DMS53 treated with DMSO at 0.1 percent for 48 hours (cell line): ENCODE measurements around the gene NINJ2.
"Not testable (repeated sequence)": the region's sequence is repeated elsewhere in the genome, so short reads cannot be mapped to it uniquely, and the experiment has no call there.

Experiments used
- DNase-seq: peaks from one replicate; lab custom pipeline; 2025; ENCODE audit not compliant: unreplicated experiment; lab: John Stamatoyannopoulos, UW

Gene NINJ2

DNA sequence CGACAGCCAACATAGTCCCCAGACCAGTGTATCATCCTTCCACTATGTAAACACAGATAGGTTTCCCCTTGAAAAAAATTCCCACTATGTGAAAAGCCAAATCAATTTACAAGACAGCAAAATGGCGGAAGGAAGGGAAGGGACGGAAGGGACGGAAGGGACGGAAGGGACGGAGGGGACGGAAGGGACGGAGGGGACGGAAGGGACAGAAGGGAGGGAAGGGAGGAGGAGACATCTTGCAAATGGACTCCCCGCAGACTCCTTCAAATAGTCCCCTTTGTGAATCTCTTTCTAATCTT lies 75.3 kb downstream of the NINJ2 start:
- DNase-seq = no peak

DNA sequence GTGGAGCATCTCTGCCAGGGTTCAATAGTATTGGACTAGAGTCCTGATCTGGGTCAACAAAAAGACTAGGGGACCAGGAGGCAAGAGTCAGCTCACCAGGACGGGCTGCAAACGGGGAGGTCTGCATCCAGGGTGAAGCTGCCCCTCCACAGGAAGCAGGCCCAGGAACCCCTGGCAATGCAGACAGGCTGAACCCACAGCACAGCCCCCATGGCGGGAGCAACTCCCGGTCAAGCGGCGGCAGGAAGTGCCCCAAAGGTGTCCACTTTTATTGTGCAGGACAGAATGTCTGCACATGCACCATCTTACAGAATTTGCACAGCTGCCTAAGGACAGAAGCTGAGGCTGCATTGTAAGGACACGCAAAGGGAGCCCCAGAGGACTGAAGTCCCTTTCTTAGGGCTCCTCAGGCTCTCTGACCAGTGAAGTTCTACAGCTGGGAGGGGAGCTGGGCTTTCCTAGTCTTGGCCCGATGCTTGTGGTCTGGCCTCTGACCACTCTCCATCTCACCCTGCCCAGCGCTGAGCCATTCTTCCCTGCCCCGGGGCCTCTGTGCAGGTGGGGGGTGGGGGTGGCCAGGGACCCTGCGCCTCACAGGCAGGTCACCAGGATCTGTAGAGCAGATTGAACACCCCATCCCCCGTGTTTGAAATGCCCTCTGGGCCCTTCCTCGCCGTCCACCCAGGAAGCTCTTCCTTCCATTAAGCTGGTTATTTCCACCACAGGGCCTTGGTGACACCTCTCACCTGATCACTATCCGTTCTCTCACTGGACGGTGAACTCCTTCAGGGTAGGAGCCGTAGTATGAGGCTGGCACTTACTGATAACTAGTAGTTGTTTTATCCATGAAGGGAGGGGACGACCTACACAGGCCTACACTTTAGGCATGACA lies 75.9 kb downstream of the NINJ2 start:
- DNase-seq = no peak

DNA sequence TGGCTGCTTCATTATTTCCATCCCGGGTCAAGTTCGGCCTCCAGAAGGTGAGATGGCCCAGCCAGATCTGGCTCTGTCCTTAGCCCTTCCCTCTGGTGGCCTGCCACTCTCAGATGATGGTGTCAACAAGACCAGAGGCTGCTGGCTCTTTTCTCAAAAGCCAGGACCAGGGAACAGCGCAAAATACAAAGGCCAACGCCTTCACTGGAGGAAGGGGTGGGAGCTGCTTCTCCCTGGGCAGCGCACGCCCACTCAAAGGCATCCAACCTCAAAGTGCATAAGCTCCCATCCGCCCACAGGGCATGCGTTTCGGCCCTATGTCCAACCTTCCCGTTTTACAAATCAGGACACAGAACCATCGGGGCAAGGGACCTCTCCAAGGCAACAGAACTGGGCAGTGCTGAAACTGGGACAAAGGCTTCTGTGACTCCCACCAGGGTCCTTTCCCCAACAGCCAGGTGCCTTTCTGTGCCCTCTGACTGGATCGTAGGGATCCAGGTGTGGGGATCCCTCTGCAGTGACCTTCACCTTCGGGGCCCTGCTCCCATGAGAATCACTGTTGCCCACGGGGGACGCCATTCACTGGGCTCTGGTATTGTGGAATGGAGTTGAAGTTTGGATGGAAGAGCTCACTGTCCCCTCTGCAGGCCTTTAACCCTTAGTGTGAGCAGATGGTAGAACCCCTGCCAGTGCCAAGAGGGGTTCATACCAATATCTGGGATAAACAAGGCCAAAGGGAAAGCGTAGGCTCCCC lies 76.8 kb downstream of the NINJ2 start:
- DNase-seq = no peak

DNA sequence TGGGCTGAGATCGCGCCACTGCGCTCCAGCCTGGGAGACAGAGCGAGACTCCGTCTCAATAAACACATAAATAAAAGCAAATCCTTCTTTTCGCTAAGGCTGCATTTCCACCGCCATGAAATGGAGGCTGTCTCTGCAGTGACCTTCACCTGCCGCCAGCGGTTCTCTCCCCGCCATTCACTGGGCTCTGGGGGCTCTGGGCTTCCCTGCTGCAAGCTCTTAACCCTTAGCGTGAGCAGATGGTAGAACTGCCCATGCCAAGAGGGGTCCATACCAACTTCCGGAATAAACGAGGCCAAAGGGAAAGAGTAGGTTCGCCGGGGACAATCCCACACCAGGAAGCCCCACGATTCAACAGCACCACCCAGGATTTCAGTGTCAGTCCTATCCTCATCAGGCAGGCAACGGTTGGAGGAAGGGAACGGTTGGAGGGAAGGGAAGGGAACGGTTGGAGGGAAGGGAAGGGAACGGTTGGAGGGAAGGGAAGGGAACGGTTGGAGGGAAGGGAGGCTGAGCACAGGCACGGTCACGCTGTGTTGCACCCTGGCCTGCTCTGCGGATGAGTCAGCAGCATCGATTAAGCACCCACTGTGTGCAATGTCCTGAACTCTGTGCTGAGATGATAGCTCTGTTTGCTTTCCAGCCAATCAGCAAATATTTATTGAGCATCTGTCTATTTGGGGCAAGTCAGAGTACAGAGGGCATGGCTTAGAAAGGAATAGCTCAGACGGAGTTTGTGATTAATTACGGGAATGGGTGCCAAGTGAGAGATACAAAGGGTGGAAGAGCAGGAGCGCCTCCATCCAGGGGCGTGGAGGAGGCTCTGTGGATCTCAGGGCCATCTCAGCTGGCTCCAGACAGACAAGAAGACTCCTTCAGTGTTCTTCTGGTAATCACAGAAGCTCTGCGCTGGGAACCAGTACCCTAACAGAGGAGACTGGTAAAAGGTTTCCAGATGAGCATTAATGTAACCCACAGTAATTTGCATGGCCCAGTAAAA lies 77.9 kb downstream of the NINJ2 start:
- no peak for DNase-seq

DNA sequence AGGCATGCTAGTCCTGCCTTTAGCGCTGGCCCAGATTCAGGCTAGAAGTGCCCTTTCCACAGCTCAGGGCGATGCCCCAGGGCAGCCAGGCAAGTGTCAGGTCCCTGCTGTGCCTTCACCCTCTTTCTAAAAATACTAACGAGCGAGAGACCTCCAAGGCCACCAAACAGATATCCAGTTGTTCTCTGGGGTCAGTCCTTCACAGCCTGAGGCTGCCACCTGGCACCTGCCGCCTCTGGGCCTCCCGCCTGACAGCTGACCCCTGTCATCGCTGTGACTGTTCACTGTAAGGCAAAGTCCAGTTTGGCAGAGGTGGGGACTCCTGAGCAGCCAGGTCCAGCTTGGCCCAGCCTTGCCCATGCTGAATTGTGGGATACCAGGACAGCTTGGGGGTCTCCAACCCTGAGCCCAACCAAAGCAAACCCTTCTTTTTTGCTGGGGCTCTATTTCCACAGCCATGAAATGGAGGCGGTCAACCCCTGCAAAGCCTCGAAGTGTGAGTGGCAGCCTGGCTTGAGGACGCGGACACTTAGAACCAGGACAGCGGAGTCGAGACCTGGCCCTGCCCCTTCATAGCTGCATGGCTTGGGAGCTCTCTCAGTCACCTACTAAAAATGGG lies 79.9 kb downstream of the NINJ2 start:
- DNase-seq = no peak

DNA sequence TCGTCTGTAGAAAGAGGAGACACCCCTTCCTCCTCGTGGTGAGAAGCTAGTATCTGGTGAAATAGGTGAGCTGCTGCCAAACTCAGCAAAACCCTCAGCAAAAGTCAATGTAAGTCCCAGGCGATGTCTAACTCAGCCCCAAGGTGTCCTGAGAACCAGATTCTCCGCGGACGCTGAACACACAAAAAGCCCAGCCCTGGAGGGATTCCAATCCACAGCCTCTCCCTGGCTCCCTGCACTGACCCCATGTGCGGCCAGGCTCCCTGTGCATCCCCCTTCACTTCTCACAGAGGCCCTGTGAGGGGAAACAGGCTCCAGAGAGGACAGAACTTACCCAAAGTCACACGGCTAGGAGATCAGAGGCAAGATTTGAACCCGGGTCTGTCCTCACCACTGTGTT lies 81.5 kb downstream of the NINJ2 start:
- DNase-seq = no peak

DNA sequence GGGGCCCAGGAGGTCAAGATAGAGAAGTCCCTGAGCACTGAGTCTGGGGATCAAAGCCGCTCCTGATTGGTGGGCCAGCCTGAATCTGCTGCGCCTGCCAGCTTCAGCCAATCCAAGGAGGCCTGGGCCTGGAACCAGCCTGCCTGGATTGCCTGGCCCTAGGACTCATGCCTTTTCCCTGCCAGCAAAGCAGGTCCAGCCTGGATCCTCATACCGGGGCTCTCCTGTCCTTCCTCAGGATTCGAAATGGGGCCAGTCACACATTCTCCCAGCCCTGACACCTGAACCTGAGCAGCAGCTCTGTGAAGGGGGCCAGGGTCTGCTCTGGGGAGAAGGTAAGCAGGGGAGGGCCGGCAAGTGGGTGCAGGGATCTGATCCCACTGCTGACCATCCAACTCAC lies 81.9 kb downstream of the NINJ2 start:
- DNase-seq = no peak

DNA sequence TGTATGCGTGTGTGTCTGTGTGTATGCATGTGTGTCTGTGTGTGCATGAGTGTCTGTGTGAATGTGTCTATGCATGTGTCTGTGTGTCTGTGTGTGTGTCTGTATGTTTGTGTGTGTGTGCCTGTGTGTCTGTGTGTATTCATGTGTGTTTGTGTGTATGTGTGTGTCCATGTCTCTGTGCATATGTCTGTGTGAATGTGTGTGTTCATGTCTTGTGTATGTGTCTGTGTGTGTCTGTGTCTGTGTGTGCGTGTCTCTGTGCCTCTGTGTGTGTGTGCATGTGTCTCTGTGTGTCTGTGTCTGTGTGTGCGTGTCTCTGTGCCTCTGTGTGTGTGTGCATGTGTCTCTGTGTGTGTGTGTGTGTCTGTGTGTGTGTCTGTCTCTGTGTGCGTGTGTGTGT lies 82.4 kb downstream of the NINJ2 start:
- no peak for DNase-seq

DNA sequence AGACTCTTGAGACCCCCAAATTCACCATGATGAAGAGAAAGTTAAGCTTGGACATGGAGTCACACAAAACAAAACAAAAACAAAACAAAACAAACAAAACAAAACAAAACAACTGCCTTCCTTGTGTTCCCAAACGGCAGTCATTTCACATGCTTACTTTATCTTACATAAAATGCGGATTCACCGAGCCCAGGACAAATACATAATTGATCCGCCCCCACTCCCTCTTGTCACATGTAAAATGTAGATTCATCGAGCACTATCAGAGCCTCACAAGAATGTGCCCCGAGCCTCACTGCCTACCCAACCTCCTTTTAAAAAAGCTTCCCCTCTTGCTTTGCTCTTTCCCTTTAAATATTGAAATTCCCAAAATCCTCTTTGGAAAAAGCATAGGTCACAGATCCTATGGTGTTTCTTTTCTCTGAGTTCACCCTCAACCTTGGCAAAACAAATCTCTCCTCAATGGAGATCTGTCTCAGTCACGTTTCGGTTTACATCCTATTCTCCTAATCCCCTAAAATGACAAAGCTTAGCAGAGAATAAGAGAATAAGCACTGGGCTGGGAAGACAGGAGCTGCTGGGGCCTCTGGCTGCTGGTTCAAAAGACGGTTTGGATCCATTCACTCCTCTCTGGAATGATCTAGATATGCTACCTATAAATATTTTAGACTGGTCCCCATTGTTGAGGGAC lies 83.7 kb downstream of the NINJ2 start:
- no peak for DNase-seq

DNA sequence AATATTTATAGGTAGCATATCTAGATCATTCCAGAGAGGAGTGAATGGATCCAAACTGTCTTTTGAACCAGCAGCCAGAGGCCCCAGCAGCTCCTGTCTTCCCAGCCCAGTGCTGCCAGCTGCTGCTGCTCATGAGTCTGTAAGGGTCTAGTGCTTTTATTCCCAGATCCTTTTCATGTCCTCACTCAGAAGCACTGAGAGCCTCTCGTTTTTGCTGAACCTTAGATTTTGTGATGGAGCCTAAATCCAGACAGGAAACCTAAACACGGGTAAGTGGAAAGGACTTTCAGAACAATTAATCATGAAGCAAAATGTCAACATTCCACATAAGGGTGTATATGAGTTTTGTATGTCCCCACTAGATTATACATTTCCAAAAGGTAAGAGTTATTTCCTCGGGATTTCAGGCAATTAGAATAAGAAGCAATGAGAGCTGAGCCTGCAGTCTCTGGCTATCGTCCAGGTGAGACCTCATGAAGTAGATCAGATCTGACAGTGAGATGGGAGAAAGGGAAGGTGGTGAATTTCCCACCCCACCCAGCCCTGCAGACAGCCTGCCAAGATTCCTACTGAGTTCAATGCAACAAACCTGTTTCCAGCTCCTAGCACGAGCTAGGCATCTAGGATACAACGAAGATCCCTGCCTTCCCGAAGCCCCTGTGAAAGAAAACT lies 84.4 kb downstream of the NINJ2 start:
- no peak for DNase-seq

DNA sequence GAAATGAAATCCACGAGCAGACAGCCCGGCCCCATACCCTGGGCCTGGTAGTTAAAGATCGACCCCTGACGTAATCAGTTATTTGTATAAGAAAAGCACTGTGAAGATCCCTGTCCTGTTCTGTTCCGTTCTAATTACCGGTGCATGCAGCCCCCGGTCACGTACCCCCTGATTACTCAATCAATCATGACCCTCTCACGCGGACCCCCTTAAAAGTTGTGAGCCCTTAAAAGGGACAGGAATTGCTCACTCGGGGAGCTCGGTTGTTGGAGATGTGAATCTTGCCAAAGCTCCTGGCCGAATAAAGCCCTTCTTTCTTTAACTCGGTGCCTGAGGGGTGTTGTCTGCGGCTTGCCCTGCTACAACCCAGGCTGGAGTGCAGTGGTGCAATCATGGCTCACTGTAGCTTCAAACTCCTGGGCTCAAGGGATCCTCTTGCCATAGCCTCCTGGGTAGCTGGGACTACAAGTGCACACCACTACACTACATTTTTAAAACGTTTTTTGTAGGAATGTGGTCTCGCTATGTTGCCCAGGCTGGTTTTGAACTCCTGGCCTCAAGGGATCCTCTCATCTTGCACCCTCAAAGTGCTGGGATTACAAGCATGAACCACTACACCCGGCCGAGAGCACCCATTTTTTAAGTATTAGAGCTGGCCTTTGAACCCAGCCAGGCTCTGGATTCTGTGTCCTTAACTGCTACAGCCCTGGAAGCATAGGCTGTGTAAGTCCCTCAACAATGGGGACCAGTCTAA lies 85.1 kb downstream of the NINJ2 start:
- DNase-seq = not testable (repeated sequence)

DNA sequence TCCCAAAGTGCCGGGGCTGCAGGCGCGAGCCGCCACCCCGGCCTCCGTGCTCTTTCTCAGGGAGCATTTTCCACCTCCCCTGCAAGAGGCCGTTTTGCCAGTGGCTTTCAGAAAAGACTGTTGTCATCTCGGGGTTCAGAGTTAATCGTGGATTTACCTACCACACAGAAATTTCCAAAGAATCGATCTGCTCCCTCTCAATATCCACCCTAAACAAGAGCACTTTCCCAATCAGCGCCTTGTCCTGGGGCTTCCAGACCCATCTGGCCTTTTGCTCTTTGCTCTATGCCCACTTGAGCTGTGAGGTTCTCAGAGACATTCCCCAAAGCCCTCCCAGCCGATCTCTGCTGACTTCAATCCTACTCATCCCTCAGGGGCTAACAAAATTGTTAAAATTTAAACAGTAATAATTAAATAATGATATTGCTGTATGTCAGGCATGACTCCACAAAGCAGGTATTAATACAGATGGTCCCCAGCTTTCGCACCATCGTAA lies 86.6 kb downstream of the NINJ2 start:
- no peak for DNase-seq

DNA sequence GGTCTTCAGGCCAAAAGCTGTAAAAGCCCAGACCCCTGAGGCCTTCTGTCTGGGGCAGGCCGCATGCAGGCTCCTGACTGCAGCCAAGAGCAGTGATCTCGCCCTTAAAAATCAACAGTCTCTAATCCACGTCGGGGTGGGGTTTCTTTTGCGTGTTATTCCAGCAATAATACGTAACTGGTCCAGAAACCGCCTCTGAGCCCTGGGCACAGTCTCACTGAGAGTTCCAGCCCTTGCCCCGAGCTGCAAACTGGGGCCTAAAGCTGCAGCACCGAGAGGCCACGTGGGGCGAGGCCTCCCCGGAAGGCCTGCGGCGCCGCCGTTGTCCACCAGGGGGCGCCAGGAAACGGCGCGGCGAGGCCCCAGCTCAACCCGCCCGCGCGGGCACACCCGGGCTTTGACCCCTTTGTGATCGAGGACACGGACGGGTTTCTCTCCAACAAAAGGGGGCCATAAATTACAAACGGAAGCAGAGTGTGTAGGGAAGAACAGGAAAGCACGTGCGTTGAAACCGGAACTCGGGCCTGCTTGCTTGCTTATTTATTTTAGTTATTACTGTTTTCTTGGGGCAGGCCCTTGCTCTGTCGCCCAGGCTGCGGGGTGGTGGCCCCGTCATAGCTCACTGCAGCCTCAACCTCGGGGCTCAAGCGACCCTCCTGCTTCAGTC lies 87.2 kb downstream of the NINJ2 start:
- DNase-seq = peak; percentile 88

DNA sequence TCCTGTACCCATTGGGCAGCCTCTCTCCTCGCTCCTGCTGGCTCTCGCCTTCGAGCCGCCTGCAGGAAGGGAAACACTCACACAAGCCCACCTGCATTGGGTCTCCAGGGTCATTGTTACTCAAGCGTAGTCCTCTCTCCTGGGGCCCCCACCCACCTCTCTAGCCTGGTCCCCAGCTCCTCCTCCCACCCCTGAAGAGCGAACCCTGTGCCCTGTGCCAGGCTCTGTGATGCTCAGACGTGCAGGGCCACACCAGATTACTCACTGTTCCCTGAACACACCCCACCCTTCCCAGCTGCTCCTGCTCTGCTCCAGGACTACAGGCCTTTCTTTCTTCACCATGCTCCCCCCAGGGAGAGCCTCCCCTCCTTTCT lies 88.1 kb downstream of the NINJ2 start:
- no peak for DNase-seq

DNA sequence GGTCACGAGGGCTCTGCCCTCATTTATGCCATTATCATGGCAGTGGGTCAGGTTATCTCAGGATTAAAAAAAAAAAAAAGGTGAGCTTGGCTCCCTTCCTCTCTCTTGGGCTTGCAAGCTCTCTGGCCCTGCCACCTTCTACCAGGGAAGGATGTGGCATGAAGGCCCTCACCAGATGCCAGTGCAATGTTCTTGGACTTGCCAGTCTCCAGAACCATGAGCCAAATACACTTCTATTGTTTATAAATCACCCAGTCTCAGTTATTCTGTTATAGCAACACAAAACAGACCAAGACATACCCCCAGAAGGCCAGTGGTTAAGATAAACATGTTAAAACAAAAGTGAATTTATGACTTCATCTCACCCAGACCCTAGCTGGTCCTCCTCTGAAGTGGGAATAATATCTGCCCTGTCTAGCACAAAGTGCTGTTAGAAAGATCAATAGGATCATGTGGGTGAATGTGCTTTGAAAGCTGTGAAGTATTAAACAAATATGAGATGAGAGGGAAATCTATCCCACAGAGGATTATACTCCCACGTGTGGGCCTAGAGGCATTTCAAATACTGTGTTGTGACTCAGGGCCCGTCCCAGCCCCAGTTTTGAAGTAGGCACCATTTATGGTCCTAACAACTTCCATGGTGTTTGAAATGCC lies 88.6 kb downstream of the NINJ2 start:
- DNase-seq = peak; percentile 34

DNA sequence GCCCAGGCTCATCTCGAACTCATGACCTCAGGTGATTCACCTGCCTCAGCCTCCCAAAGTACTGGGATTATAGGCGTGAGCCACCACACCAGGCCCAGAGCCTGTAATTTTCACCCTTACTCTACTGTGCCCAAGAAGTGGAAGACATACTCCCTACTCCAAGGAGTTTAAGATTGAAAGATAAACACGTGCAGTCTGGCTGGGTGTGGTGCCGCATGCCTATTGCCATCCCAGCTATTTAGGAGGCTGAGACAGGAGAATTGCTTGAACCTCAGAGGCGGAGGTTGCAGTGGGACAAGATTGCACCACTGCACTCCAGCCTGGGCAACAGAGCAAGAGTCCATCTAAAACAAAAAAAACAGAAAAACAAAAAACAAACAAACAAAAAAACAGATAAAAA lies 90.0 kb downstream of the NINJ2 start:
- DNase-seq = no peak

DNA sequence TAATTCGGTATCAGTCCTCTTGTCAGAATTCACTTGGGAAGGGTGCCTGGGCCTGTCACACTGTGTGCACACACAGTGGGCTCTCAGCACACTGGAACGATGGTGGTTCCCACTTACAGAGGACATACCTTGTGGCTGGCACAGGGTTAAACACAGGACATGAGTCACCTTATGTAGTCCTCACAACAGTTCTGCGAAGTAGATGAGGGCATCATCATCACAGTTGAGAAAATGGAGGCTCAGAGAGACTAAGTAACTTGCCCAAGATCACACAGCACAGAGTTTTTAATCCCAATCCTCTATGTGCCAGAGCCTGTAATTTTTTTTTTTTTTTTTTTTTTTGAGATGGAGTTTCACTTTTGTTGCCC lies 90.7 kb downstream of the NINJ2 start:
- DNase-seq = no peak
